Vagina (tissue), 2 donors: ENCODE measurements around the gene UBQLN2. TPM values are rescaled to one million over a fixed set of nuclear protein-coding genes. Genes with fewer than 3 reads are reported as not detected.
"Not testable (repeated sequence)": the region's sequence is repeated elsewhere in the genome, so short reads cannot be mapped to it uniquely, and the experiment has no call there.

Source experiments
- DNase-seq, 2 donors: peaks; one replicate each; pipeline ENCODE4 v3.0.0-alpha.2; 2017; ENCODE audit errors: extremely low spot score in 2 of 2
- H3K27ac ChIP-seq: fragments of 200-600 bp; sonication (generic); one replicate; pipeline ENCODE4 v1.5.1; 2019
- H3K27me3 ChIP-seq: fragments of 200-600 bp; sonication (generic); one replicate; pipeline ENCODE4 v1.5.1; 2019
- H3K36me3 ChIP-seq, 2 donors: fragments of 200-600 bp; sonication (generic); one replicate each; pipeline ENCODE4 v1.5.1; 2017 to 2019
- H3K4me1 ChIP-seq: fragments of 200-600 bp; sonication (generic); one replicate; pipeline ENCODE4 v1.5.1; 2019
- H3K4me3 ChIP-seq, 2 donors: fragments of 200-600 bp; sonication (generic); 1 replicate in 1 of 2; 2 replicates in 1 of 2; pipeline ENCODE4 v1.5.1; 2016 to 2019
- H3K9me3 ChIP-seq: fragments of 200-600 bp; sonication (generic); one replicate; pipeline ENCODE4 v1.5.1; 2019
- CTCF ChIP-seq, 3 experiments: fragments of 450-650 bp in 2 of 3; fragments of 200-600 bp in 1 of 3; sonication (generic) in 1 of 3; IDR thresholded peaks; one replicate each; pipeline ENCODE4 v1.5.1; 2017 to 2019; ENCODE audit warnings: antibody characterized with exemption in 3 of 3, mild to moderate bottlenecking in 2 of 3, moderate library complexity in 2 of 3
- POLR2A ChIP-seq, 2 donors: fragments of 450-650 bp; IDR thresholded peaks; one replicate each; pipeline ENCODE4 v1.6.1; 2017; ENCODE audit warnings: antibody characterized with exemption in 2 of 2, mild to moderate bottlenecking in 2 of 2, moderate library complexity in 2 of 2
- POLR2AphosphoS5 ChIP-seq, 2 donors: sonication (generic); formaldehyde crosslinking; IDR thresholded peaks; one replicate each; pipeline ENCODE4 v1.9.0; 2017; ENCODE audit warnings: antibody characterized with exemption in 2 of 2, mild to moderate bottlenecking in 2 of 2, low read depth in 1 of 2; ENCODE audit not compliant: insufficient read depth in 1 of 2
- intact Hi-C: fragments of 100-400 bp; cut with DNase I; formaldehyde crosslinking; loops from one replicate; pipeline ENCODE4 v1.15.1; 2023
- total RNA-seq: library from RNA; depleted of rRNA; stranded (reverse); fragments of >200 nt; gene quantifications from one replicate; pipeline ENCODE4 v1.2.3, GENCODE V29; 2016

UBQLN2 gene
- 26.8 TPM for total RNA-seq

DNA sequence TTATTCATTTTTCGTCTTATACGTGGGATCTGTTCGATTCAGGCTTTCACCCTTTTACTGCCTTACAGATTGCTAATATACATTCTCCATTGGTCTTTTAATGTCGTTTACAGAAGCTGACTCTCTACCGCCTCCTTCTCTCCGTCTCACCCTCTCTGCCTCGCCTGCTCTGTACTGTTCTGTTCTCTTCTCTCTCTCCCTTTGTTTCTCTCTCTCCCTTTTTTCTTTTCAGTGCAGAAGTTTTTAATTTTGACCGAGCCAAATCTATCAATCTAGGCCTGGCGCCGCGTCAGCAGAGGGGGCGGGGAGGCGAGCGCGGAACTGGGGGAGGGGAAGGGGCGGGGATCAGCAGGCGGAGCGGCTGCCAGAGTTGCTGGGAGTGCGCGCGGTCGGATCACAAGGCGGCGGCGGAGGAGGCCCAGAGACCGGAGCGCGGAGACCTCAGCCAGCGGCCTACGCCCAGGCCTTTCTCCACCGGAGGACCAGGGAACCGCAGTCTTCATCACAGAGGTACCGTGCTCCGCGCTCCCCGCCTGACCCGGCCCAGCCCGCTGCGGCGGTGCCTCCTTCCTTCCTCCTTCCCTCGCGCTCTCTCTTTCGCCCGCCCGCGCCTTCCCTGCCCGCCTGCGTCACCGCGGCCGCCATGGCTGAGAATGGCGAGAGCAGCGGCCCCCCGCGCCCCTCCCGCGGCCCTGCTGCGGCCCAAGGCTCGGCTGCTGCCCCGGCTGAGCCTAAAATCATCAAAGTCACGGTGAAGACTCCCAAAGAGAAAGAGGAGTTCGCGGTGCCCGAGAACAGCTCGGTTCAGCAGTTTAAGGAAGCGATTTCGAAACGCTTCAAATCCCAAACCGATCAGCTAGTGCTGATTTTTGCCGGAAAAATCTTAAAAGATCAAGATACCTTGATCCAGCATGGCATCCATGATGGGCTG lies at the start of gene UBQLN2:
UBQLN2 (plus strand) TSS at position 397 of the 931 bp plus-strand sequence; CDS start at position 644, 247 bp downstream.
- Histone ChIP-seq H3K36me3 (no peaks in the 10 kb centered on the region), H3K27me3 (no peaks in the 10 kb centered on the region), H3K4me1 (peaks cover 13% of the 10 kb centered on the region), H3K27ac (peak within 1 kb of the TSS; percentile 92), H3K4me3 (peak within 1 kb of the TSS; percentile 50 to 65), H3K9me3 (no peaks in the 10 kb centered on the region)
- TF ChIP-seq POLR2AphosphoS5 (IDR thresholded peaks at IDR 0.05; ENCODE audit: insufficient read depth in 1 of 2, low read depth in 1 of 2): peak in 1 of 2 donors; percentile 86
- no peak for TF ChIP-seq CTCF (IDR thresholded peaks at IDR 0.05)
- peak in 1 of 2 donors; percentile 79 for TF ChIP-seq POLR2A (IDR thresholded peaks at IDR 0.05)
- DNase-seq: no peak
- intact Hi-C loops: no loop called here

DNA sequence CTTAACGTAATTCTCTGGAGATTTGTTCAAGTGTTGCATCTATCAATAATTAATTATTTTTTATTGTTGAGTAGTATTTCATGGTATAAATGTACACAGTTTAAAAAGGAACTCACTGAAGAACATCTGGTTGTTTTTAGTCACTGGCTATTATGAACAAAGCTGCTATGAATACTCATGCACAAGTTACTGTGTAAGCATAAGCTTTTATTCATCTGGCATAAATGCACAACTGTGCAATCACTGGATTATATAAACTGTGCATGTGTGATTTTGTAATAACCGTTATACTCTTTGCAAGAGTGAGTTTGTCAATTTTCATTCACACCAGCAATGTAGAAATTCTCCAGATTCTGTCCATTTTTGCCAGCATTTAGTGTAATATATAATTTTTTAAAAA lies 43.8 kb upstream of the UBQLN2 start:
- H3K36me3 ChIP-seq: no peaks in the 10 kb centered on the region
- no peak overlapping the region for H3K4me3 ChIP-seq
- no peaks in the 10 kb centered on the region for H3K9me3 ChIP-seq
- intact Hi-C loops: no loop called here
- H3K27ac ChIP-seq: no peak overlapping the region
- no peak for DNase-seq
- no peaks in the 10 kb centered on the region for H3K4me1 ChIP-seq
- no peak for TF ChIP-seq POLR2A (IDR thresholded peaks at IDR 0.05)
- TF ChIP-seq POLR2AphosphoS5 (IDR thresholded peaks at IDR 0.05; ENCODE audit: insufficient read depth in 1 of 2, low read depth in 1 of 2): no peak
- TF ChIP-seq CTCF (IDR thresholded peaks at IDR 0.05): no peak
- H3K27me3 ChIP-seq: no peaks in the 10 kb centered on the region

DNA sequence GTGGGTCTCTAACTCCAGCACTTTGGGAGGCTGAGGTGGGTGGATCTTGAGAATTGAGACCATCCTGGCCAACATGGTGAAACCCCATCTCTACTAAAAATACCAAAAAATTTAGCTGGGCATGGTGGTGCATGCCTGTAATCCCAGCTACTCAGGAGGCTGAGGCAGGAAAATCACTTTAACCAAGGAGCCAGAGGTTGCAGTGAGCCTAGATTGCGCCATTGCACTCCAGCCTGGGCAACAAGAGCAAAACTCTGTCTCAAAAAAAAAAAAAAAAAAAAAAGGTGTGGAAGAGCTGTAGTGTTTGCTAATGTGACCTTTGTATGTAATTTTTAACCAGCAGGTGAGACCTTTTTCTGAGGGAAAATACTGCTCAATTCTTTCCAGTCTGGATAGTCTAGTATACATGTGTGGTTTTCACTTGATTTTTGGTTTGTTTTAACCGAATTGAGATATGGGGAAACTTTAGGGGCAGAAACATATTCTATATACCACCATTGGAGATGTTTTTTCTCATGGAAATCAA lies 33.9 kb upstream of the UBQLN2 start:
- H3K27ac ChIP-seq, H3K27me3 ChIP-seq, DNase-seq, H3K4me1 ChIP-seq, H3K36me3 ChIP-seq, H3K9me3 ChIP-seq, H3K4me3 ChIP-seq, intact Hi-C loops: not testable (repeated sequence)

- TF ChIP-seq POLR2AphosphoS5 (IDR thresholded peaks at IDR 0.05; ENCODE audit: insufficient read depth in 1 of 2, low read depth in 1 of 2): no peak
- no peak for TF ChIP-seq POLR2A (IDR thresholded peaks at IDR 0.05)
- no peak for TF ChIP-seq CTCF (IDR thresholded peaks at IDR 0.05)
- no peaks in the 10 kb centered on the region for H3K9me3 ChIP-seq
- H3K4me3 ChIP-seq: no peak overlapping the region
- H3K36me3 ChIP-seq: no peaks in the 10 kb centered on the region
- no peak for DNase-seq
- H3K27me3 ChIP-seq: no peaks in the 10 kb centered on the region
- no peak overlapping the region for H3K27ac ChIP-seq
- intact Hi-C loops: no loop called here
- no peaks in the 10 kb centered on the region for H3K4me1 ChIP-seq
Observed at GRCh38 chrX:56530011-56530410, 33.4 kb upstream of the UBQLN2 start.

GRCh38 chrX:56550667-56551066 lies 12.8 kb upstream of the UBQLN2 start:
- TF ChIP-seq POLR2AphosphoS5 (IDR thresholded peaks at IDR 0.05; ENCODE audit: insufficient read depth in 1 of 2, low read depth in 1 of 2): no peak
- no peak for TF ChIP-seq POLR2A (IDR thresholded peaks at IDR 0.05)
- TF ChIP-seq CTCF (IDR thresholded peaks at IDR 0.05): no peak
- H3K27me3 ChIP-seq: no peaks in the 10 kb centered on the region
- no peaks in the 10 kb centered on the region for H3K4me1 ChIP-seq
- intact Hi-C loops: no loop called here
- no peaks in the 10 kb centered on the region for H3K36me3 ChIP-seq
- no peak overlapping the region for H3K27ac ChIP-seq
- no peak overlapping the region for H3K4me3 ChIP-seq
- no peak for DNase-seq
- H3K9me3 ChIP-seq: peaks cover 3% of the 10 kb centered on the region
